Measurements from ENCODE around the gene ADD3. TPM values are rescaled to one million over a fixed set of nuclear protein-coding genes. Genes with fewer than 3 reads are reported as not detected.

ADD3 gene
- total RNA-seq, 1 experiment from 2014 or later: 86.7 TPM

- Mint-ChIP-seq H3K27ac (no peak overlapping the region), H3K9me3 (no peaks in the 10 kb centered on the region), H3K4me3 (no peak overlapping the region), H3K36me3 (peaks cover 1% of the 10 kb centered on the region), H3K4me1 (no peaks in the 10 kb centered on the region), H3K27me3 (ENCODE audit: low read depth) (no peaks in the 10 kb centered on the region)
- ATAC-seq (no peak), DNase-seq (ENCODE audit: low spot score) (no peak)
- ChIA-PET CTCF (no interaction called here), POLR2A (interaction anchor here (0.6 kb wide), 1 partner anchor 171 kb away, joined by 4 read pairs; no protein-coding TSS in a partner anchor)
- TF ChIP-seq ZNF219 (CRISPR knock-in tag; IDR thresholded peaks at IDR 0.05; ENCODE audit: borderline replicate concordance): no peak
- no peak for TF ChIP-seq MXD4 (CRISPR knock-in tag; IDR thresholded peaks at IDR 0.05; ENCODE audit: borderline replicate concordance)
- TF ChIP-seq, protein P1, sequence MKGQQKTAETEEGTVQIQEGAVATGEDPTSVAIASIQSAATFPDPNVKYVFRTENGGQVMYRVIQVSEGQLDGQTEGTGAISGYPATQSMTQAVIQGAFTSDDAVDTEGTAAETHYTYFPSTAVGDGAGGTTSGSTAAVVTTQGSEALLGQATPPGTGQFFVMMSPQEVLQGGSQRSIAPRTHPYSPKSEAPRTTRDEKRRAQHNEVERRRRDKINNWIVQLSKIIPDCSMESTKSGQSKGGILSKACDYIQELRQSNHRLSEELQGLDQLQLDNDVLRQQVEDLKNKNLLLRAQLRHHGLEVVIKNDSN (CRISPR knock-in tag; IDR thresholded peaks at IDR 0.05): no peak
- TF ChIP-seq, protein P2, sequence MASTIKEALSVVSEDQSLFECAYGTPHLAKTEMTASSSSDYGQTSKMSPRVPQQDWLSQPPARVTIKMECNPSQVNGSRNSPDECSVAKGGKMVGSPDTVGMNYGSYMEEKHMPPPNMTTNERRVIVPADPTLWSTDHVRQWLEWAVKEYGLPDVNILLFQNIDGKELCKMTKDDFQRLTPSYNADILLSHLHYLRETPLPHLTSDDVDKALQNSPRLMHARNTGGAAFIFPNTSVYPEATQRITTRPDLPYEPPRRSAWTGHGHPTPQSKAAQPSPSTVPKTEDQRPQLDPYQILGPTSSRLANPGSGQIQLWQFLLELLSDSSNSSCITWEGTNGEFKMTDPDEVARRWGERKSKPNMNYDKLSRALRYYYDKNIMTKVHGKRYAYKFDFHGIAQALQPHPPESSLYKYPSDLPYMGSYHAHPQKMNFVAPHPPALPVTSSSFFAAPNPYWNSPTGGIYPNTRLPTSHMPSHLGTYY (CRISPR knock-in tag; IDR thresholded peaks at IDR 0.05): no peak
- no peak for TF ChIP-seq ZSCAN18 (CRISPR knock-in tag; IDR thresholded peaks at IDR 0.05)
- no peak for TF ChIP-seq FOXK1 (CRISPR knock-in tag; IDR thresholded peaks at IDR 0.05)
- TF ChIP-seq TCF7 (CRISPR knock-in tag; IDR thresholded peaks at IDR 0.05; ENCODE audit: low read depth): no peak
- no peak for TF ChIP-seq TEAD4 (CRISPR knock-in tag; IDR thresholded peaks at IDR 0.05)
- no peak for TF ChIP-seq FOXP1 (CRISPR knock-in tag; IDR thresholded peaks at IDR 0.05; ENCODE audit: borderline replicate concordance)
- no peak for TF ChIP-seq SP1 (CRISPR knock-in tag; conservative IDR thresholded peaks at IDR 0.05)
- TF ChIP-seq ETV6 (CRISPR knock-in tag; IDR thresholded peaks at IDR 0.05): no peak
- TF ChIP-seq NR1H2 (CRISPR knock-in tag; IDR thresholded peaks at IDR 0.05): no peak
- TF ChIP-seq NFYB (CRISPR knock-in tag; conservative IDR thresholded peaks at IDR 0.05; ENCODE audit: low read depth): no peak
- TF ChIP-seq, protein P3, sequence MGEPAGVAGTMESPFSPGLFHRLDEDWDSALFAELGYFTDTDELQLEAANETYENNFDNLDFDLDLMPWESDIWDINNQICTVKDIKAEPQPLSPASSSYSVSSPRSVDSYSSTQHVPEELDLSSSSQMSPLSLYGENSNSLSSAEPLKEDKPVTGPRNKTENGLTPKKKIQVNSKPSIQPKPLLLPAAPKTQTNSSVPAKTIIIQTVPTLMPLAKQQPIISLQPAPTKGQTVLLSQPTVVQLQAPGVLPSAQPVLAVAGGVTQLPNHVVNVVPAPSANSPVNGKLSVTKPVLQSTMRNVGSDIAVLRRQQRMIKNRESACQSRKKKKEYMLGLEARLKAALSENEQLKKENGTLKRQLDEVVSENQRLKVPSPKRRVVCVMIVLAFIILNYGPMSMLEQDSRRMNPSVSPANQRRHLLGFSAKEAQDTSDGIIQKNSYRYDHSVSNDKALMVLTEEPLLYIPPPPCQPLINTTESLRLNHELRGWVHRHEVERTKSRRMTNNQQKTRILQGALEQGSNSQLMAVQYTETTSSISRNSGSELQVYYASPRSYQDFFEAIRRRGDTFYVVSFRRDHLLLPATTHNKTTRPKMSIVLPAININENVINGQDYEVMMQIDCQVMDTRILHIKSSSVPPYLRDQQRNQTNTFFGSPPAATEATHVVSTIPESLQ (CRISPR knock-in tag; IDR thresholded peaks at IDR 0.05): no peak
- TF ChIP-seq ZNF396 (CRISPR knock-in tag; IDR thresholded peaks at IDR 0.05; ENCODE audit: borderline replicate concordance): no peak
- no peak for TF ChIP-seq NR2C2 (CRISPR knock-in tag; IDR thresholded peaks at IDR 0.05)
These were observed 99.6 kb downstream of the ADD3 start for GRCh38 chr10:110107430-110107829.

GRCh38 chr10:110107887-110108286 is 100.1 kb downstream of the ADD3 start:
- CTCF ChIA-PET: interaction anchor here (0.9 kb wide), 1 partner anchor 30 kb away, joined by 3 read pairs; no protein-coding TSS in a partner anchor
- ATAC-seq: no peak

More at GRCh38 chr10:110107887-110108286, 100.1 kb downstream of the ADD3 start:
- Mint-ChIP-seq H3K27ac (no peak overlapping the region), H3K36me3 (peaks cover 6% of the 10 kb centered on the region), H3K27me3 (ENCODE audit: low read depth) (no peaks in the 10 kb centered on the region), H3K4me3 (no peak overlapping the region), H3K9me3 (no peaks in the 10 kb centered on the region), H3K4me1 (no peaks in the 10 kb centered on the region)
- TF ChIP-seq IRF2 (CRISPR knock-in tag; IDR thresholded peaks at IDR 0.05; ENCODE audit: borderline replicate concordance, low read depth) (no peak), AFF4 (CRISPR knock-in tag; IDR thresholded peaks at IDR 0.05; ENCODE audit: borderline replicate concordance) (no peak), RORB (CRISPR knock-in tag; IDR thresholded peaks at IDR 0.05) (no peak), CREB1 (CRISPR knock-in tag; IDR thresholded peaks at IDR 0.05) (no peak), NR3C1 (CRISPR knock-in tag; conservative IDR thresholded peaks at IDR 0.05; ENCODE audit: low read depth) (no peak), TEAD1 (CRISPR knock-in tag; IDR thresholded peaks at IDR 0.05) (no peak), NFE2L1 (CRISPR knock-in tag; IDR thresholded peaks at IDR 0.05) (no peak), GTF2I (CRISPR knock-in tag; conservative IDR thresholded peaks at IDR 0.05) (no peak), SMAD3 (CRISPR knock-in tag; IDR thresholded peaks at IDR 0.05; ENCODE audit: borderline replicate concordance) (no peak), EMX1 (CRISPR knock-in tag; IDR thresholded peaks at IDR 0.05) (no peak), SMAD4 (CRISPR knock-in tag; IDR thresholded peaks at IDR 0.05) (no peak), KAT7 (CRISPR knock-in tag; IDR thresholded peaks at IDR 0.05; ENCODE audit: borderline replicate concordance) (no peak), TEAD4 (CRISPR knock-in tag; IDR thresholded peaks at IDR 0.05) (no peak)
- POLR2A ChIA-PET: no interaction called here
- DNase-seq (ENCODE audit: low spot score): no peak

Data from WTC11 (cell line).